ENCODE measurements around the gene OSBPL5.

The OSBPL5 gene

DNA sequence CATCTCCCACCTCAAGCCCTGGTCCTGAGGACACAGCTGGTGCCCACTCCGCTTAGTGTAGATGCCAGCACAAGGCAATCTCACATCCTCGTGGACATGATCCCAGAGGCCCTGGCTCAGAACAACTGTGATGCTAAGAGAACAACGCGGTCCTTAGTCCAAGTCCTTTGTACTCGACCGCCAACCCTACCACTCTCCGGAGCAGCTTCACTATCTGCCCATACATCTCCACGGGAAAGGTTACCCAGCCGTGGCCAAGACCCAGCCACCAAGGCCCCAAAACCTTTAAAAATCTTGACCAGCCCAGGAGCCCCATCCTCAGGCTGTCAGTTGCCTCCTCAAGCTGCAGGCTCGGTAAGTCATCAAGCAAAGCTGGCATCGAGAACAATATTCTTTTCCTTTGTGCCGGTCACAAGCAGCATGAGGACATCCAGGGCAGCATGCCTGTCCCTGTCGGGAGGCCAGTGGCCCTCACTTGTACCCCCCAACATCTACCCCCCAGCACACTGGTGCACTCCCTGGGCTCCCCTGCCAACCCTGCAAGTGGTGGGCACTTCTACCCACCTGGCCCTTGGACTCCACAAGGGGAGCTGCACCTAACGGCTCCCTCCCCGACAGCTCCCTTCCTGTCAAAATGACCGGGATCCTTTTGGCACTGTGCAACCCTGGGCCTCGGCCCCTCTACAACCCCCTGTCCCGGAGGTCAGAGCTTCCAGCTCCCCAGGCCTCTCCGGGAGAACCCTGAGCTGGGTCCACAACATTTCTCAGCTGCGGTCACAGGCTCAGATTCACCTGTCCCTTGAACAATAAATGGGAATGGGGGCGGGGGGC, 2.5 kb downstream of the OSBPL5 start:
- H3K9me3 ChIP-seq (ENCODE audit: control insufficient read depth, insufficient read depth, low read length), result no peaks in the 10 kb centered on the region
- no peak overlapping the region for H3K27ac ChIP-seq (ENCODE audit: low read length)
- peaks cover 15% of the 10 kb centered on the region for H3K4me1 ChIP-seq (ENCODE audit: control insufficient read depth, insufficient read depth, low read length)
- WGBS (ENCODE audit: insufficient coverage, insufficient read length), result no CpG with 5 or more reads among the region's 21 CpGs
- no peaks in the 10 kb centered on the region for H3K36me3 ChIP-seq (ENCODE audit: control insufficient read depth, insufficient read depth, low read length)
- no peak for DNase-seq (ENCODE audit: low read depth, low spot score)
- H3K4me3 ChIP-seq (ENCODE audit: low read length), result no peak overlapping the region
- H3K27me3 ChIP-seq (ENCODE audit: control insufficient read depth, insufficient read depth, low read length), result peaks cover 7% of the 10 kb centered on the region; the same call in 1 of the 2 replicates

DNA sequence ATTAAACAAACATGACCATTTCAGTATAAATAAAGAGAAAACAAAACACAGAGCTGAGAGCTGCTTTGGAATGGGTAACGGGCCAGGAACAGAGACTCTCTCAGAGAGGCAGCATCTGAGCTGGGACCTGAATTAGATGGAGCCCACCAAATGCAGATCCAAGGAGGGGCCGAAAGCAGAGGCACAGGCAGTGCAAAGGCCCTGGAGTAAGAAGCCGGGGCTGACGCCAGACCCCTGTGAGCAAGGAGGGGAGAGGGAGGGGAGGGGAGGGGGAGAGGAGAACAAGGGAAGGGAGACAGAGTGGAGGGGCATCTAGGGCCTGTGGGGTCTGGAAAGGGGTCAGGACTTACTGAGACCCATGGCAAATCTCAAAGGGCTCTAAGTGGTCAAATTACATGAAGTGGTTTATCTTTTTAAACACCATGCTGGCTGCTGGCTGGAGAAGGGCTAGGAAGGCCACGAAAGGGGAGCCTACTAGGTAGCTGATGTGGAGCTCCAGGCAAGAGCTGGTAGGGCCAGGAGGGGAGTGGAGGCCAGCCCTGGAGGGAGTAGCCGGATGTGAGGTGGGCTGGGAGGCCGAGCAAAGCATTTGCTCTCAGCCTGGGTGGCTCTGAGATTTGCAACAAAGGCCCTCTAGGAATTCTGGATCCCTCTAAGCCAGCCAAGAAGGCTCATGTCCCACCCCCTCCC, 3.2 kb downstream of the OSBPL5 start:
- H3K27ac ChIP-seq (ENCODE audit: low read length), result no peak overlapping the region
- H3K4me3 ChIP-seq (ENCODE audit: low read length), result no peak overlapping the region
- no peaks in the 10 kb centered on the region for H3K9me3 ChIP-seq (ENCODE audit: control insufficient read depth, insufficient read depth, low read length)
- H3K36me3 ChIP-seq (ENCODE audit: control insufficient read depth, insufficient read depth, low read length), result no peaks in the 10 kb centered on the region
- WGBS (ENCODE audit: insufficient coverage, insufficient read length), result no CpG with 5 or more reads among the region's 7 CpGs
- DNase-seq (ENCODE audit: low read depth, low spot score), result no peak
- H3K4me1 ChIP-seq (ENCODE audit: control insufficient read depth, insufficient read depth, low read length), result peaks cover 15% of the 10 kb centered on the region
- H3K27me3 ChIP-seq (ENCODE audit: control insufficient read depth, insufficient read depth, low read length), result peaks cover 7% of the 10 kb centered on the region; the same call in 1 of the 2 replicates

DNA sequence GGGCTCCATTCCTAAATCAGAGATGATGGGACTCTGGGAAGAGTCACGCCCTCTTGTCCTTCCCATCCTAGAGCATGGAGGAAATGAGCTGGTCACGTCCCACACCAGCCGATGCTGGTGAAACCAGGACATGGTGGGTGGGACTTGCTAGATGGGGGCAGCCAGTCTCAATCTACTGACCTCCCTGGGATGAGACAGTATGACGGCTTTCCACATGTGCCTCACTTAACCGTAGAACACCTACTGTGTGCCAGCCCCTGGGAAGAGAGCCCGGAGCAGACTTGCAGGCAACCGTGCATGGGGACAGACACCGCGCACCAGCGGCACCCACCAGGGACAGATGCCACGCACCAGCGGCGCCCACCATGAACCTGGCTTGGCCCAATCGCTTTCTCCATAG, 3.8 kb downstream of the OSBPL5 start:
- Histone ChIP-seq H3K4me3 (ENCODE audit: low read length) (no peak overlapping the region), H3K27ac (ENCODE audit: low read length) (no peak overlapping the region), H3K4me1 (ENCODE audit: control insufficient read depth, insufficient read depth, low read length) (peaks cover 15% of the 10 kb centered on the region), H3K36me3 (ENCODE audit: control insufficient read depth, insufficient read depth, low read length) (no peaks in the 10 kb centered on the region), H3K27me3 (ENCODE audit: control insufficient read depth, insufficient read depth, low read length) (peaks cover 7% of the 10 kb centered on the region; the same call in 1 of the 2 replicates), H3K9me3 (ENCODE audit: control insufficient read depth, insufficient read depth, low read length) (no peaks in the 10 kb centered on the region)
- no CpG with 5 or more reads among the region's 14 CpGs for WGBS (ENCODE audit: insufficient coverage, insufficient read length)
- no peak for DNase-seq (ENCODE audit: low read depth, low spot score)

DNA sequence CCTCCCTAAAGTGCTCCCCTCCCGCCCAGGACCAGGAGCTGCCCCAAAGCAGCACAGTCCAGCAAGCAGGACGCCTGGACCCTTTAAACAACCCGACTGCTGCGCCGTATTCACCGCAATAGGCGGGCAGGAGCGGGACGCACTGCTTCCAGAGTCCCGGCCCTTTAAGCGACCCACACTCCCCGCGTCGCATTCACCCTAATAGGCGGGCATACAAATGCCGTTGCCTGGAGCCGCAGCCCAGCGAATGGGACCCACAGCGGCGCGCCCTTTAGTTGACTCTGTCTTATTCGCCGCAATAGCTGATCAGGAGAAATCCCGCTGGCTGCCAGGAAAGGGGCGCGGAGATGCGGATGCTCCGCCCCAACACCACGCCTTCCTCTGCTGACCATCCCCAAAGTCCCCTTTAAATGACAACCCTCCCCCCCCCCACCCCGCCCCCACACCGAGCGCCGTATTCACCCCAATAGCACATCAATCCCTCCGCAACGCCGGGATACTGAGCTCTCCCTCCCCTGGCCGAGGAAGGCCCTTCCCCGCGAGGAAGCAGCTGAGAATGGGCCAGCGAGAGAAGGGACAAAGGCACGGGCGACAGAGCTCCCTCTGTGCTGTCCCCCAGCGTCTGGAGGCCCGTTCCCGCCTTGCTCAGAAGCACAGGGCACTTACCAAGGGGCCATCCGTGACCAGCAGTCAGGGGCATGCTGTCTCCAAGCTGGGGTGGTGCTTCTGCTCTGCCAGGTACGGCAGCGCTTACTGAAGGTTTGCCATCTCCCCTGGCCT, 4.7 kb downstream of the OSBPL5 start:
- Histone ChIP-seq H3K36me3 (ENCODE audit: control insufficient read depth, insufficient read depth, low read length) (no peaks in the 10 kb centered on the region), H3K4me1 (ENCODE audit: control insufficient read depth, insufficient read depth, low read length) (peaks cover 13% of the 10 kb centered on the region), H3K9me3 (ENCODE audit: control insufficient read depth, insufficient read depth, low read length) (no peaks in the 10 kb centered on the region), H3K27ac (ENCODE audit: low read length) (no peak overlapping the region), H3K27me3 (ENCODE audit: control insufficient read depth, insufficient read depth, low read length) (peaks cover under 1% of the 10 kb centered on the region; the same call in 1 of the 2 replicates), H3K4me3 (ENCODE audit: low read length) (peak overlapping the region; percentile 37; the same call in 1 of the 2 replicates)
- peak; percentile 86 for DNase-seq (ENCODE audit: low read depth, low spot score)
- no CpG with 5 or more reads among the region's 48 CpGs for WGBS (ENCODE audit: insufficient coverage, insufficient read length)

DNA sequence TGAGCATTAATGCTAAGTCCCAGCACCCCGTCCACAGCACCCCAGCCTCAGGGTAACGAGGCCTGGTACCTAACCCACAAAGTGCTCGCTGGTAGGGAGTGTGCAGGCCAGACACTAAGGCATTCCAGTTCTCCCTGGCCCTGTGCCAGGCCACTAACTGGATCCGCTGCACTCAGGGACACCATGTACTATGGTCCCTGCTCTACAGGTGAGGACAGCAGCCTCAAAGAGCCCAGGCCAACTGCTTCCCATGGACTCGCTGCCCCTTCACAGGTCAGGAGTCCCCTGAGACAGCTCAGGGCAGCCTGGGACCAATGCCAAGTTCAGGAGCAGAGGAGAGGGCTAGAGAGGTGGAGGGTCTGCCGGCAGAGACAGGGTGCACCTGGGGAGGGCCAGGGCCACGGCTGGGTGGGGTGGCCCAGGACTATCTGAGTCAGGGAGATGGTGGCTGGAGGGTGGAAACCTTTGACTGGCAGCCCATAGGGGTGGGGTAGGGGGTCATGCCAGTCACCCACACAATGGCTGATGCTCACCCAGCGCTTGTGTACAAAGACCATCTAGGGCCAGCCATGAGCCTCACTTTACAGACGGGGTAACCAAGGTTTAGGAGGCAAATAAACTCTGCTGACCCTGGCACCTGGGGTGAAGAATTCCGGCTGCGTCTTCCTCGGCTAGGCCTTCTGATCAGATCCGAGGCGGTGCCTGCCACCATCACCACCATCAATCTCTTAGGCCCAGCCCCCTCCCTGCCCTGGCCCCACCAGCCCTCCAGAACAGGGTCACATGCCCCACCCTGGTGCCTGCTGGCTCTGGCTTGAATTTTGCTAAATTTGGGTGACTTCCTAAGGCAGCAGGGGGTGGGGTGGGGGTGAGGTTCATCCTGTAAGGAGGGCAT, 5.6 kb downstream of the OSBPL5 start:
- WGBS (ENCODE audit: insufficient coverage, insufficient read length), result no CpG with 5 or more reads among the region's 14 CpGs
- H3K9me3 ChIP-seq (ENCODE audit: control insufficient read depth, insufficient read depth, low read length), result no peaks in the 10 kb centered on the region
- DNase-seq (ENCODE audit: low read depth, low spot score), result no peak
- no peak overlapping the region for H3K27ac ChIP-seq (ENCODE audit: low read length)
- peaks cover 16% of the 10 kb centered on the region for H3K4me1 ChIP-seq (ENCODE audit: control insufficient read depth, insufficient read depth, low read length)
- H3K36me3 ChIP-seq (ENCODE audit: control insufficient read depth, insufficient read depth, low read length), result no peaks in the 10 kb centered on the region
- no peaks in the 10 kb centered on the region for H3K27me3 ChIP-seq (ENCODE audit: control insufficient read depth, insufficient read depth, low read length)
- H3K4me3 ChIP-seq (ENCODE audit: low read length), result peak overlapping the region; percentile 20; the same call in 1 of the 2 replicates

DNA sequence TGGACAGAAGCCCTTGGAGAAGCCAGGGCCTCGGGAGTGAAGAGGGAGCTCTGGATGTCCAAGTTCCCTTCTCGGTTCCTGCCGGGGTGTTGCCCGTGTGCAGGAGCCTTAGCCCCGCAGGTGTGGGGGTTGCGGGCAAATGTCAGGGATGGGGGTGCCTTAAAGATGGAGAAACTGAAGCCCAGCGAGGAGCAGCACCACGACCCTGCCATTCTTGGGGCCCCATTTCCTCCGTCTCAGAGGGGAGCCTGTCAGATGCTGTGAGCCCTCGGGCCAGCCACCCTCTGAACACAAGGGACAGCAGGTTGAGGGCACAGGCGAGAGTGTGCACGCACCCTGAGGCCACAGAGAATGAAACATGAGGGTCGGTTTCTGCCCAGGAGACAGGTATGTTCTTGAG, 6.3 kb downstream of the OSBPL5 start:
- Histone ChIP-seq H3K9me3 (ENCODE audit: control insufficient read depth, insufficient read depth, low read length) (no peaks in the 10 kb centered on the region), H3K4me1 (ENCODE audit: control insufficient read depth, insufficient read depth, low read length) (peaks cover 20% of the 10 kb centered on the region), H3K27me3 (ENCODE audit: control insufficient read depth, insufficient read depth, low read length) (no peaks in the 10 kb centered on the region), H3K4me3 (ENCODE audit: low read length) (no peak overlapping the region), H3K36me3 (ENCODE audit: control insufficient read depth, insufficient read depth, low read length) (no peaks in the 10 kb centered on the region), H3K27ac (ENCODE audit: low read length) (no peak overlapping the region)
- DNase-seq (ENCODE audit: low read depth, low spot score), result no peak
- no CpG with 5 or more reads among the region's 13 CpGs for WGBS (ENCODE audit: insufficient coverage, insufficient read length)

DNA sequence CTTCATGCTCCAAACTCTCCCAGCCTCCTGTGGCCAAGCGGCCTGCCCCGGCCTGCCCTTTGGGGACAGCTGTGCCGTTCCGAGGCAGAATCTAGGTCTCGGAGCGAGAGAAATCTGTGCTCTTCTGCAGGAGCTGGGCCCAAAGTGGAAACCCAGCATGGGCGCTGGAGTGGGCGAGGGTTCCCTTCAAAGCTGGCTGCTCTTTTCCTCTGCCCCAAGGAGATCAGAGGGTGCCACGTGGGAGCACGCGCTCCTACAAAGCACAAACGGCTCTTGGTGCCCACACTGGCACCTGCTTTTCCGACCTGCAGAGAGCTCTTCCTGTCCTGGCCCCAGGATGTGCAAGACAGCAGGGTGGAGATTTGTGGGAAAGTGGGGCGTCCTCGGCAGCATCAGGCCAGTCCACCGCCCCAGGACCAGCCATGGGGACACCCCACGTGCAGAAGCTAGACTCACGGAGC, 6.9 kb downstream of the OSBPL5 start:
- Histone ChIP-seq H3K9me3 (ENCODE audit: control insufficient read depth, insufficient read depth, low read length) (no peaks in the 10 kb centered on the region), H3K4me1 (ENCODE audit: control insufficient read depth, insufficient read depth, low read length) (peaks cover 18% of the 10 kb centered on the region), H3K4me3 (ENCODE audit: low read length) (no peak overlapping the region), H3K36me3 (ENCODE audit: control insufficient read depth, insufficient read depth, low read length) (no peaks in the 10 kb centered on the region), H3K27me3 (ENCODE audit: control insufficient read depth, insufficient read depth, low read length) (no peaks in the 10 kb centered on the region), H3K27ac (ENCODE audit: low read length) (no peak overlapping the region)
- DNase-seq (ENCODE audit: low read depth, low spot score), result no peak
- no CpG with 5 or more reads among the region's 18 CpGs for WGBS (ENCODE audit: insufficient coverage, insufficient read length)

DNA sequence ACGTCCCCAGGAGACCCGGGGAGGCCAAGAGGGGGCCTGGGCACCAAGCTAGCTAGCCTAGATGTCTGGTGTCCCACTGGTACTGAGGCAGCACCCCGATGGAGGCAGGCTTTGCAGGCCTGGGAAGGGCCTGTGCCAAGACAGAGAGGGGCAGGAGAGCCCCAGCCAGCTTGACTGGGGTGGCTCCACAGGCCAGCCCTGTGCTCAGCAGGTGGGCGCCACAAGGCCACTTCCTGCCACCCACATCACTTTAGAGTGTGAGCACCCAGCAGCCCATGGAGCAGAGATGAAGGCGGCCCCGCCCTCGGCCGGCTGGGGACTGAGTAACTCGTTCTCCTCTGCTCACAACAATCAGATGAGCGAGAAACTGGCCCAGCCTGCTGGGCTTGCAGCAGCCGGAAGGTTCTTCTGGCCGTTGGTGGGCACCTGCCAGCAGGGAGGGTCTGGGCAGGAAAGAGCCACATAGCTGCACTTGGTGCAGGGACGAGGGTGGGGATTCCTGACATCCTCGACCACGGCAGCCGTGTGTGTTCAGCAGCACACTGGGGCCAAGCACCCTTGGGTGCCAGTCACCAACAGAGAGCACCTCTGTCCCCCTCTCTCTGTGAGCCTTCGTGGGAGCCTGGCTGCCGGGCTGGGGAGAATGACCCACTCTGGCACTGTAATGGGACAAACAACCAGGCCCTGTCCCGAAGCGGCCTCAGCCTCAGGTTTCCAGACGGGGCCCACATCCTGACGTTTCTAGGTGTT, 7.6 kb downstream of the OSBPL5 start:
- no CpG with 5 or more reads among the region's 22 CpGs for WGBS (ENCODE audit: insufficient coverage, insufficient read length)
- no peaks in the 10 kb centered on the region for H3K9me3 ChIP-seq (ENCODE audit: control insufficient read depth, insufficient read depth, low read length)
- H3K27me3 ChIP-seq (ENCODE audit: control insufficient read depth, insufficient read depth, low read length), result no peaks in the 10 kb centered on the region
- no peak for DNase-seq (ENCODE audit: low read depth, low spot score)
- no peaks in the 10 kb centered on the region for H3K36me3 ChIP-seq (ENCODE audit: control insufficient read depth, insufficient read depth, low read length)
- no peak overlapping the region for H3K4me3 ChIP-seq (ENCODE audit: low read length)
- no peak overlapping the region for H3K27ac ChIP-seq (ENCODE audit: low read length)
- peaks cover 18% of the 10 kb centered on the region for H3K4me1 ChIP-seq (ENCODE audit: control insufficient read depth, insufficient read depth, low read length)

DNA sequence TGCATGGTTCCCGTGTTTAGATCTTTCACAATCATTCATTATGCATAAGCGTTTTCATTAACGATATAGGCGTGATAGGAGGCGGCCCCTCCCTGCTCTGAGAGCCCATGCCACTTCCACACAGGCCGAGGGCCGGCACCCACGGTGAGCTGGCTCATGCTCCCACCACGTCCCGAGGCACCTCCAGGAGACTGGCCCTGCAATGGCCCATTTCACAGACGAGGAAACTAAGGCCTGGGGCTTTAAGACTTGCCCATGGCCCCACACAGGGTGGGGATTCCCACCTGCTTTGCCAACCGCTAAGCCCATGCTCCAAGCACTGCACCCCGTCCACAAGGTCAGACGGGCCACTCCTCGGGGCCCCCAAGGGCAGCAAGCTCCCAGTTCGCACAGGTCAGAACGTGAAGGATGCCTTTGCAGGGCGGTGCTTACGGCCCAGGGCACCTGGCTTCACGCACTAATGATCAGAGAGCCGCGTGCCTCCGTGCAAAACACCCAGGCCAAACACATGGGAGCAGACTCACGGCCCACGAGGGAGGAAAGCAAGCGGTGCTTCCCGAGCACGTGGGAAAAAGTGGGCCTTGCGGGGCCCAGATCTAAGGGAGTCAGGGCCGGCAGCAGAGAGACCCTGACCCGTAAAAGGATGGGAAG, 8.3 kb downstream of the OSBPL5 start:
- no CpG with 5 or more reads among the region's 31 CpGs for WGBS (ENCODE audit: insufficient coverage, insufficient read length)
- H3K36me3 ChIP-seq (ENCODE audit: control insufficient read depth, insufficient read depth, low read length), result no peaks in the 10 kb centered on the region
- H3K27me3 ChIP-seq (ENCODE audit: control insufficient read depth, insufficient read depth, low read length), result no peaks in the 10 kb centered on the region
- H3K27ac ChIP-seq (ENCODE audit: low read length), result no peak overlapping the region
- DNase-seq (ENCODE audit: low read depth, low spot score), result no peak
- H3K4me3 ChIP-seq (ENCODE audit: low read length), result no peak overlapping the region
- H3K9me3 ChIP-seq (ENCODE audit: control insufficient read depth, insufficient read depth, low read length), result no peaks in the 10 kb centered on the region
- H3K4me1 ChIP-seq (ENCODE audit: control insufficient read depth, insufficient read depth, low read length), result peaks cover 18% of the 10 kb centered on the region
